ENCODE results near the gene CRTC2.
"Not testable (repeated sequence)": the region's sequence is repeated elsewhere in the genome, so short reads cannot be mapped to it uniquely, and the experiment has no call there.

CRTC2 gene

DNA sequence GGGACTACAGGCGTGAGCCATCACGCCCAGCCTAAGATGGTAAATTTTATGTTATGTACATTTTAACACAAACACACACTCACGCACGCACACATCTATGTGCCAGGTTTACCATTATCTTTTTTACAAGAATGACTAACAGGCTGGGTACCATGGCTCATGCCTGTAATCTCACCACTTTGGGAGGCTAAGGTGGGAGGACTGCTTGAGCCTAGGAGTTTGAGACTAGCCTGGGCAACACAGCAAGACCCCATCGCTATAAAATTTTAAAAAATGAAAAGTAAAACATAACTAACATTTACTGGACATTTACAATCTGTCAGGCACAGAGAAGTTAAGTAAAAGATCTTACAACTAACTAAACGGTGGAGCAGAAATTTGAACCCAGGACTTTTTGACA, 50.3 kb downstream of the CRTC2 start:
- TF ChIP-seq, protein P1, sequence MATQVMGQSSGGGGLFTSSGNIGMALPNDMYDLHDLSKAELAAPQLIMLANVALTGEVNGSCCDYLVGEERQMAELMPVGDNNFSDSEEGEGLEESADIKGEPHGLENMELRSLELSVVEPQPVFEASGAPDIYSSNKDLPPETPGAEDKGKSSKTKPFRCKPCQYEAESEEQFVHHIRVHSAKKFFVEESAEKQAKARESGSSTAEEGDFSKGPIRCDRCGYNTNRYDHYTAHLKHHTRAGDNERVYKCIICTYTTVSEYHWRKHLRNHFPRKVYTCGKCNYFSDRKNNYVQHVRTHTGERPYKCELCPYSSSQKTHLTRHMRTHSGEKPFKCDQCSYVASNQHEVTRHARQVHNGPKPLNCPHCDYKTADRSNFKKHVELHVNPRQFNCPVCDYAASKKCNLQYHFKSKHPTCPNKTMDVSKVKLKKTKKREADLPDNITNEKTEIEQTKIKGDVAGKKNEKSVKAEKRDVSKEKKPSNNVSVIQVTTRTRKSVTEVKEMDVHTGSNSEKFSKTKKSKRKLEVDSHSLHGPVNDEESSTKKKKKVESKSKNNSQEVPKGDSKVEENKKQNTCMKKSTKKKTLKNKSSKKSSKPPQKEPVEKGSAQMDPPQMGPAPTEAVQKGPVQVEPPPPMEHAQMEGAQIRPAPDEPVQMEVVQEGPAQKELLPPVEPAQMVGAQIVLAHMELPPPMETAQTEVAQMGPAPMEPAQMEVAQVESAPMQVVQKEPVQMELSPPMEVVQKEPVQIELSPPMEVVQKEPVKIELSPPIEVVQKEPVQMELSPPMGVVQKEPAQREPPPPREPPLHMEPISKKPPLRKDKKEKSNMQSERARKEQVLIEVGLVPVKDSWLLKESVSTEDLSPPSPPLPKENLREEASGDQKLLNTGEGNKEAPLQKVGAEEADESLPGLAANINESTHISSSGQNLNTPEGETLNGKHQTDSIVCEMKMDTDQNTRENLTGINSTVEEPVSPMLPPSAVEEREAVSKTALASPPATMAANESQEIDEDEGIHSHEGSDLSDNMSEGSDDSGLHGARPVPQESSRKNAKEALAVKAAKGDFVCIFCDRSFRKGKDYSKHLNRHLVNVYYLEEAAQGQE (IDR thresholded peaks at IDR 0.05; ENCODE audit: insufficient replicate concordance, low read depth) = no peak
- no peak for TF ChIP-seq GABPA (IDR thresholded peaks at IDR 0.05; ENCODE audit: low read depth)
- no peak for TF ChIP-seq SPI1 (IDR thresholded peaks at IDR 0.05; ENCODE audit: borderline replicate concordance, low read depth)
- TF ChIP-seq CTCF (IDR thresholded peaks at IDR 0.05; ENCODE audit: insufficient read depth, low read length) = no peak
- TF ChIP-seq POLR2AphosphoS5 (IDR thresholded peaks at IDR 0.05; ENCODE audit: low read depth) = no peak
- Histone ChIP-seq H3K27ac (replicated peaks) (no peak overlapping the region), H3K27me3 (ENCODE audit: insufficient read depth, poor library complexity, severe bottlenecking) (no peaks in the 10 kb centered on the region), H3K4me3 (replicated peaks; ENCODE audit: insufficient read depth, low read length) (no peak overlapping the region)
- no peak for DNase-seq (ENCODE audit: low read depth in 1 of 2, low spot score in 1 of 2)

- no peak for DNase-seq (ENCODE audit: low read depth in 1 of 2, low spot score in 1 of 2)
- TF ChIP-seq, protein P1 (IDR thresholded peaks at IDR 0.05; ENCODE audit: insufficient replicate concordance, low read depth) = no peak
- TF ChIP-seq SPI1 (IDR thresholded peaks at IDR 0.05; ENCODE audit: borderline replicate concordance, low read depth) = no peak
- no peak for TF ChIP-seq CTCF (IDR thresholded peaks at IDR 0.05; ENCODE audit: insufficient read depth, low read length)
- no peak for TF ChIP-seq POLR2AphosphoS5 (IDR thresholded peaks at IDR 0.05; ENCODE audit: low read depth)
- TF ChIP-seq GABPA (IDR thresholded peaks at IDR 0.05; ENCODE audit: low read depth) = no peak
- Histone ChIP-seq H3K27me3 (ENCODE audit: insufficient read depth, poor library complexity, severe bottlenecking) (no peaks in the 10 kb centered on the region), H3K27ac (replicated peaks) (no peak overlapping the region), H3K4me3 (replicated peaks; ENCODE audit: insufficient read depth, low read length) (no peak overlapping the region)
These were observed 51.3 kb downstream of the CRTC2 start for GRCh38 chr1:153907134-153907533.

DNA sequence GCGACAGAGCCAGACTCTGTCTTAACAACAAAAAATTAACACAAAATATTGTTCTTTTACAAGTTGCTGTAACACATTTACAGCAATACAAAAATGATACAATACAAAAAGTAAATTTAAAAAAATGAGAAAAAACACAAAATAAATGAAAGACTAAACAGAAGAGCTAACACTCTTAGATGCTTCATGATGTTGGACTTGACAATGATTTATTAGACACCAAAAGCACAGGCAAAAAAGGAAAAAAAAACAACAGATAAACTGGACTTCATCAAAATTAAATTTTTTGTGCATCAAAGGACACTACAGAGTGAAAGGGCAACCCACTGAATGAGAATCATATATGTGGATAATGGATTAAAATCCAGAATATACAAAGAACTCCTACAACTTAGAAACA, 52.0 kb downstream of the CRTC2 start:
- H3K27me3 ChIP-seq (ENCODE audit: insufficient read depth, poor library complexity, severe bottlenecking) = no peaks in the 10 kb centered on the region

GRCh38 chr1:153905908-153906307, 52.5 kb downstream of the CRTC2 start:
- H3K27ac ChIP-seq (replicated peaks); H3K27me3 ChIP-seq (ENCODE audit: insufficient read depth, poor library complexity, severe bottlenecking); DNase-seq (ENCODE audit: low read depth in 1 of 2, low spot score in 1 of 2); H3K4me3 ChIP-seq (replicated peaks; ENCODE audit: insufficient read depth, low read length): not testable (repeated sequence)

More for the DNA sequence above, 52.0 kb downstream of the CRTC2 start:
- DNase-seq (ENCODE audit: low read depth in 1 of 2, low spot score in 1 of 2) = no peak
- no peak for TF ChIP-seq CTCF (IDR thresholded peaks at IDR 0.05; ENCODE audit: insufficient read depth, low read length)
- TF ChIP-seq GABPA (IDR thresholded peaks at IDR 0.05; ENCODE audit: low read depth) = no peak
- TF ChIP-seq POLR2AphosphoS5 (IDR thresholded peaks at IDR 0.05; ENCODE audit: low read depth) = no peak
- no peak for TF ChIP-seq SPI1 (IDR thresholded peaks at IDR 0.05; ENCODE audit: borderline replicate concordance, low read depth)
- TF ChIP-seq, protein P1 (IDR thresholded peaks at IDR 0.05; ENCODE audit: insufficient replicate concordance, low read depth) = no peak
- Histone ChIP-seq H3K4me3 (replicated peaks; ENCODE audit: insufficient read depth, low read length) (no peak overlapping the region), H3K27ac (replicated peaks) (no peak overlapping the region)
